Suppressor macrophage treated with lipopolysaccharide for 1 hour (primary cell): ENCODE data around the gene OXCT1.
"Not testable (repeated sequence)": the region's sequence is repeated elsewhere in the genome, so short reads cannot be mapped to it uniquely, and the experiment has no call there.

ENCODE experiments used
- DNase-seq, 3 donors: peaks; one replicate each; pipeline ENCODE4 v3.0.0-alpha.2; 2020 to 2022

OXCT1 gene

GRCh38 chr5:41821051-41821450 lies 49.2 kb downstream of the OXCT1 start:
- DNase-seq, result no peak

GRCh38 chr5:41820150-41820549 lies 50.1 kb downstream of the OXCT1 start:
- no peak for DNase-seq

GRCh38 chr5:41817625-41818301 lies 52.5 kb downstream of the OXCT1 start:
- DNase-seq, result no peak

- DNase-seq, result no peak
Observed at GRCh38 chr5:41815663-41816229, 54.5 kb downstream of the OXCT1 start.

- DNase-seq, result no peak
Observed at GRCh38 chr5:41815261-41815660, 55.0 kb downstream of the OXCT1 start.

- not testable (repeated sequence) for DNase-seq
Observed at GRCh38 chr5:41814306-41814705, 55.9 kb downstream of the OXCT1 start.

GRCh38 chr5:41812156-41812555 lies 58.1 kb downstream of the OXCT1 start:
- DNase-seq, result no peak

GRCh38 chr5:41809128-41809527 lies 61.1 kb downstream of the OXCT1 start:
- no peak for DNase-seq

GRCh38 chr5:41808294-41808693 lies 61.9 kb downstream of the OXCT1 start:
- no peak for DNase-seq

- no peak for DNase-seq
Observed at GRCh38 chr5:41797662-41798061, 72.6 kb downstream of the OXCT1 start.

- no peak for DNase-seq
Observed at GRCh38 chr5:41796061-41796460, 74.2 kb downstream of the OXCT1 start.

GRCh38 chr5:41795125-41795524 lies 75.1 kb downstream of the OXCT1 start:
- no peak for DNase-seq

GRCh38 chr5:41794471-41794870 lies 75.8 kb downstream of the OXCT1 start:
- DNase-seq, result no peak

- DNase-seq, result no peak
Observed at GRCh38 chr5:41793141-41793770, 77.0 kb downstream of the OXCT1 start.

GRCh38 chr5:41790038-41790776 lies 80.0 kb downstream of the OXCT1 start:
- no peak for DNase-seq

- no peak for DNase-seq
Observed at GRCh38 chr5:41789434-41789833, 80.8 kb downstream of the OXCT1 start.

- DNase-seq, result no peak
Observed at GRCh38 chr5:41788941-41789368, 81.3 kb downstream of the OXCT1 start.

- no peak for DNase-seq
Observed at GRCh38 chr5:41787265-41787664, 83.0 kb downstream of the OXCT1 start.

GRCh38 chr5:41785061-41785460 lies 85.2 kb downstream of the OXCT1 start:
- no peak for DNase-seq

- no peak for DNase-seq
Observed at GRCh38 chr5:41778410-41778809, 91.8 kb downstream of the OXCT1 start.

- DNase-seq, result no peak
Observed at GRCh38 chr5:41776435-41776834, 93.8 kb downstream of the OXCT1 start.

GRCh38 chr5:41773799-41774198 lies 96.4 kb downstream of the OXCT1 start:
- DNase-seq, result no peak

- peak in 1 of 3 donors; percentile 27 for DNase-seq
Observed at GRCh38 chr5:41772785-41773442, 97.3 kb downstream of the OXCT1 start.
